Ectodermal cell (in vitro differentiated cells): ENCODE results near the gene HAO1.
"Not testable (repeated sequence)": the region's sequence is repeated elsewhere in the genome, so short reads cannot be mapped to it uniquely, and the experiment has no call there.

Experiments used
- H3K27ac ChIP-seq: 2 replicates; pipeline ENCODE4 v1.7.0; 2013; ENCODE audit warnings: mild to moderate bottlenecking, low read depth, low read length; ENCODE audit not compliant: insufficient read depth, poor library complexity, severe bottlenecking
- H3K27me3 ChIP-seq: 2 replicates; pipeline ENCODE4 v1.7.0; 2013; ENCODE audit warnings: mild to moderate bottlenecking, low read length; ENCODE audit not compliant: insufficient read depth, control insufficient read depth, poor library complexity, severe bottlenecking
- H3K36me3 ChIP-seq: one replicate; pipeline ENCODE4 v1.7.0; 2013; ENCODE audit warnings: low read length; ENCODE audit not compliant: control insufficient read depth, insufficient read depth
- H3K4me1 ChIP-seq: one replicate; pipeline ENCODE4 v1.7.0; 2013; ENCODE audit warnings: low read length; ENCODE audit not compliant: control insufficient read depth, insufficient read depth
- H3K4me3 ChIP-seq: 2 replicates; pipeline ENCODE4 v1.7.0; 2013; ENCODE audit warnings: low read depth, low read length, control low read depth; ENCODE audit not compliant: insufficient read depth
- H3K9me3 ChIP-seq: 2 replicates; pipeline ENCODE4 v1.7.0; 2013; ENCODE audit warnings: mild to moderate bottlenecking, low read length, moderate library complexity; ENCODE audit not compliant: control insufficient read depth
- WGBS, 2 experiments: methylation state at CpG; one replicate each; pipeline ENCODE4 v1.1.7; 2013; ENCODE audit warnings: missing lambda C conversion rate in 2 of 2; 5-methylcytosine and 5-hydroxymethylcytosine counted together

Gene HAO1

GRCh38 chr20:7841971-7842310 is 98.3 kb downstream of the HAO1 start:
- no peaks in the 10 kb centered on the region for H3K4me1 ChIP-seq
- no peak overlapping the region for H3K27ac ChIP-seq
- no peaks in the 10 kb centered on the region for H3K9me3 ChIP-seq
- WGBS, 2 experiments: 81 to 87% methylated on average over 2 of the region's 2 CpGs
- no peak overlapping the region for H3K4me3 ChIP-seq
- no peaks in the 10 kb centered on the region for H3K27me3 ChIP-seq
- no peaks in the 10 kb centered on the region for H3K36me3 ChIP-seq

DNA sequence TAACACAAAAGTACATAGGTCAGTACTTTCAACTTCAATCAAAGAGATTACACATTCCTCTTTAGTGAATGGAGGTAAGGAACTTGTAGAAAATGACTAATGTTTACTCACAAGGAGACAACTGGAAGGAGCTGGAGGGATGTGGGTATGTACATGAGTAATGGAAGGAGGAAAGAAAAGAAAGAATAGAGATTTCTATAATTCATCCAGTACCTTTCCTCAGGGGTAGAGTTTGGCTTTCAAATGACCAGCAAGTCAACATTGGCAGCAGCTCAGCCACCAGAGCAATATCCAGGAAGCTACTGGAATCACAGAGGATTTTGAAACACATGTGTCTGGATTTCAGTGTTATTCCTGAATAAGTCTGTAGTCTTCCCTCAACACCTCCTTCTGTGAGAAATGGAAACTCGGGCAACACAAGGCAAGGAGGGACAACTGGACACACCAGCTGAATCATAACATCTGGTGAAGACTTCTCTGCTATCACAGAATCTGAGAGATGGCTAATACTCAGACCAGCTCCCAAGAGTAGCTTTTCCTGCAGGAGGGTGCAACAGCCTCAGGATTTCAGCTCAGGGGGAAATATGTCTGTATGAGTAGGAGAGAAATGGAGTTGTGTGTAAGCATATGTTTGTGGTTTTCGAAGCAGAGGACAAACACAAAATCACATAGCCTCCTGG is 98.8 kb downstream of the HAO1 start:
- no peaks in the 10 kb centered on the region for H3K4me1 ChIP-seq
- WGBS, 2 experiments: 89 to 93% methylated on average over 2 of the region's 2 CpGs
- no peak overlapping the region for H3K4me3 ChIP-seq
- no peaks in the 10 kb centered on the region for H3K9me3 ChIP-seq
- H3K27me3 ChIP-seq: no peaks in the 10 kb centered on the region
- H3K36me3 ChIP-seq: no peaks in the 10 kb centered on the region
- H3K27ac ChIP-seq: no peak overlapping the region

DNA sequence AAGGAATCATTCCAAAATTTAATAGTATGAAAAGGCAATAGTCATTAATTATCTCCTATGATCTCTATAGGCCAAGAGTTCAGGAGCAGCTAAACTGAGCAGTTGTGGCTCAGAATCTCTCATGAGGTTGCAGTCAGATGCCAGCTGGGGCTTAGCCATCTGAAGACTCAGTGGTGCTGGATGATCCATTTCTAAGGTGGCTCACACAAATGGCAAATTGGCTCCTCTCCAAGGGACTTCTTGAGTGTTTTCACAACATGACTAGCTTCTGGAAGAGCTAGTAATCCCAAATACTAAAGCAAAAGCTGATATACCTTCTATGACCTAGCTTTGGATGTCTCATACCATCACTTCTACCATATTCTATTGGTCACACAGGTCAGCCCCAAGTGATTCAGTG is 104.2 kb downstream of the HAO1 start:
- H3K9me3 ChIP-seq: no peaks in the 10 kb centered on the region
- H3K4me1 ChIP-seq: no peaks in the 10 kb centered on the region
- H3K4me3 ChIP-seq: no peak overlapping the region
- H3K27ac ChIP-seq: no peak overlapping the region
- no peaks in the 10 kb centered on the region for H3K27me3 ChIP-seq
- H3K36me3 ChIP-seq: no peaks in the 10 kb centered on the region

GRCh38 chr20:7834441-7834840 is 105.8 kb downstream of the HAO1 start:
- not testable (repeated sequence) for H3K4me1 ChIP-seq, H3K27me3 ChIP-seq, H3K9me3 ChIP-seq, H3K27ac ChIP-seq, H3K36me3 ChIP-seq, H3K4me3 ChIP-seq
- 89 to 93% methylated on average over 7 of the region's 7 CpGs for WGBS, 2 experiments
